ENCODE results near the gene RNU6-9.
"Not testable (repeated sequence)": the region's sequence is repeated elsewhere in the genome, so short reads cannot be mapped to it uniquely, and the experiment has no call there.

DNA sequence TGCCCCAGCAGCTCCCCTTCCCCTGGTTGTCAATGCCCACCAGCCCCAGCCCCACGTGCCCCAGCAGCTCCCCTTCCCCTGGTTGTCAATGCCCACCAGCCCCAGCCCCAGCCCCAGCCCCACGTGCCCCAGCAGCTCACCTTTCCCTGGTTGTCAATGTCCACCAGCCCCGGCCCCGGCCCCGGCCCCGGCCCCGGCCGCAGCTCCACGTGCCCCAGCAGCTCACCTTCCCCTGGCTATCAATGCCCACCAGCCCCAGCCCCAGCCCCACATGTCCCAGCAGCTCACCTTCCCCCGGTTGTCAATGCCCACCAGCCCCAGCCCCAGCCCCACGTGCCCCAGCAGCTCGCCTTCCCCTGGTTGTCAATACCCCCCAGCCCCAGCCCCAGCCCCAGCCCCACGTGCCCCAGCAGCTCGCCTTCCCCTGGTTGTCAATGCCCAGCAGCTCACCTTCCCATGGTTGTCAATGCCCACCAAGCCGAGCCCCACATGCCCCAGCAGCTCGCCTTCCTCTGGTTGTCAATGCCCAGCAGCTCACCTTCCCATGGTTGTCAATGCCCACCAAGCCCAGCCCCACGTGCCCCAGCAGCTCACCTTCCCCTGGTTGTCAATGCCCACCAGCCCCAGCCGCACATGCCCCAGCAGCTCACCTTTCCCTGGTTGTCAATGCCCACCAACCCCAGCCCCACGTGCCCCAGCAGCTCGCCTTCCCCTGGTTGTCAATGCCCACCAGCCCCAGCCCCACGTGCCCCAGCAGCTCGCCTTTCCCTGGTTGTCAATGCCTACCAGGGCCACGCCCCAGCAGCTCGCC lies 14.3 kb upstream of the RNU6-9 start:
- not testable (repeated sequence) for TF ChIP-seq EZH2, EZH2phosphoT487 (IDR thresholded peaks at IDR 0.05)
- TF ChIP-seq, protein P1, sequence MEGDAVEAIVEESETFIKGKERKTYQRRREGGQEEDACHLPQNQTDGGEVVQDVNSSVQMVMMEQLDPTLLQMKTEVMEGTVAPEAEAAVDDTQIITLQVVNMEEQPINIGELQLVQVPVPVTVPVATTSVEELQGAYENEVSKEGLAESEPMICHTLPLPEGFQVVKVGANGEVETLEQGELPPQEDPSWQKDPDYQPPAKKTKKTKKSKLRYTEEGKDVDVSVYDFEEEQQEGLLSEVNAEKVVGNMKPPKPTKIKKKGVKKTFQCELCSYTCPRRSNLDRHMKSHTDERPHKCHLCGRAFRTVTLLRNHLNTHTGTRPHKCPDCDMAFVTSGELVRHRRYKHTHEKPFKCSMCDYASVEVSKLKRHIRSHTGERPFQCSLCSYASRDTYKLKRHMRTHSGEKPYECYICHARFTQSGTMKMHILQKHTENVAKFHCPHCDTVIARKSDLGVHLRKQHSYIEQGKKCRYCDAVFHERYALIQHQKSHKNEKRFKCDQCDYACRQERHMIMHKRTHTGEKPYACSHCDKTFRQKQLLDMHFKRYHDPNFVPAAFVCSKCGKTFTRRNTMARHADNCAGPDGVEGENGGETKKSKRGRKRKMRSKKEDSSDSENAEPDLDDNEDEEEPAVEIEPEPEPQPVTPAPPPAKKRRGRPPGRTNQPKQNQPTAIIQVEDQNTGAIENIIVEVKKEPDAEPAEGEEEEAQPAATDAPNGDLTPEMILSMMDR (IDR thresholded peaks at IDR 0.05), result not testable (repeated sequence)
